Fibroblast of upper back skin (primary cell): ENCODE data around the gene POMC.
"Not testable (repeated sequence)": the region's sequence is repeated elsewhere in the genome, so short reads cannot be mapped to it uniquely, and the experiment has no call there.

ENCODE experiments used
- DNase-seq: peaks from one replicate; pipeline ENCODE4 v3.0.0-alpha.2; 2013

The POMC gene

GRCh38 chr2:25168256-25169072 lies at the start of gene POMC:
POMC (minus strand) TSS chr2:25168580; CDS start chr2:25164772, 3,808 bp downstream.
- DNase-seq: peak; percentile 23

DNA sequence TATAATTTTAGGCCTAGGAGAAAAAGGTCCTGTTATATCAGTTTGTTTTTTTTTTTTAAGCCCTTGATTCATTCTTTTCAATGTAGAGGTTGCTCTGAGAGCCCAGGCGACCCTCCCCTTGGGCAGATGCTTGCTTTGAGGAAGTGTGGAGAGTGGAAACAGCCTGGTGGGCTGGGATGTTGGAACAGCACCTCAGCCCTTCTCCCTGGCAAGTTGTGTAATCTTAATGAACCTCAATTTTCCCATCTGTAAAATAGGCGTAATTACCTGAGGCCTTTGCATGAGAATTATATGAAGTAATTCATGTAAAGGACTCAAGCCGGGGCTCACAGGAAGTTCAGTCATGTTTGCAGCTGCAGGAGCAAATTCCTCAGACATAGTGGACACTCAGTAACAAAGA lies 49.7 kb upstream of the POMC start:
- DNase-seq: no peak

DNA sequence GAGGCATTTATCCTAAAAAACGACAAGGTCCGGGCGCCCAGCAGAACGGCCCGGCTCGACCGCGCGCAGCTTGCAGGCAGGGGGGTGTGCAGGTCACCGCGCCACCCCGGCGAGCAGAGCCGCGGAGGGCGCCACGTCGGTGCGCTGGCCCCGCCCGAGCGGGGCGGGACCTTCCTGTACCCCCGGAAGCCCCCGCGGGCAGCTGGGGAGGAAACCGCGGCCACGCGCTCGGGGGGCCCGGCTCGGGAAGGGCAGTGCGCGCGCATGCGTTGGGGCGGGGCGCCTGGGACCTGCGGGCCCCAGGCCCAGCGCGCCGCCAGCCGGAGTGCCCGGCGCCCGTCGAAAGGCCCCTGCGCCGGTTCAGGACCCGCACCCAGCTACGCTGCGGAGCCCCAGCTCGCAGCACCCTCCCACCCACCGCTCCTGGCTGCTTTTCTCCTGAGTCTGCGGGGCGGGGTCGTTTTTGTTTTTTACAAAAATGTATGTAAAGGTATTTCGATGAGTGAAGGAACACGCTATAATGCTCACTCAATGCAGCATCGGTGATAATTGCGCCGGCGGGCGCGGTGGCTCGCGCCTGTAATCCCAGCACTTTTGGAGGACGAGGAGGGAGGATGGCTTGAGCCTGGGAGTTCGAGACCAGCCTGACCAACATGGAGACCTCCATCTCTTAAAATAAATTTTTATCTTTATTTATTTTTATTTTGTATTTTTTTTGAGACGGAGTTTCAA lies 47.7 kb upstream of the POMC start:
- DNase-seq: peak; percentile 80

- DNase-seq: no peak
These were observed 46.9 kb upstream of the POMC start for GRCh38 chr2:25215232-25215631.

- no peak for DNase-seq
These were observed 44.8 kb upstream of the POMC start for GRCh38 chr2:25213229-25213628.

DNA sequence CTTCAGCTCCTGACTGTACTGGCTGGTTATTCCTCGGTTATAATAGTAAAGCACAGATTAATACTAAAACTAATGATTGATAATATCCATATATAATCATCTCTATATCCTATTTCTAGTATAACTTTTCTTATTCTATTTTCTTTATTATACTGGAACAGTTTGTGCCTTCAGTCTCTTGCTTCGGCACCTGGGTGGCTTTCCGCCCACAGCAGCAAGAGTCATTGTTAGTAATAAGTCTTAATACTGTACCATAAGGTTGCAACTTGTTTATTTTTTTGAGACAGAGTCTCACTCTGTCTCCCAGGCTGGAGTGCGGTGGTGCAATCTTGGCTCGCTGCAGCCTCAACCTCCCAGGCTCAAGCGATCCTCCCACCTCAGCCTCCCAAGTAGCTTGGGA lies 42.5 kb upstream of the POMC start:
- DNase-seq: not testable (repeated sequence)

- DNase-seq: no peak
These were observed 38.7 kb upstream of the POMC start for GRCh38 chr2:25207078-25207545.

DNA sequence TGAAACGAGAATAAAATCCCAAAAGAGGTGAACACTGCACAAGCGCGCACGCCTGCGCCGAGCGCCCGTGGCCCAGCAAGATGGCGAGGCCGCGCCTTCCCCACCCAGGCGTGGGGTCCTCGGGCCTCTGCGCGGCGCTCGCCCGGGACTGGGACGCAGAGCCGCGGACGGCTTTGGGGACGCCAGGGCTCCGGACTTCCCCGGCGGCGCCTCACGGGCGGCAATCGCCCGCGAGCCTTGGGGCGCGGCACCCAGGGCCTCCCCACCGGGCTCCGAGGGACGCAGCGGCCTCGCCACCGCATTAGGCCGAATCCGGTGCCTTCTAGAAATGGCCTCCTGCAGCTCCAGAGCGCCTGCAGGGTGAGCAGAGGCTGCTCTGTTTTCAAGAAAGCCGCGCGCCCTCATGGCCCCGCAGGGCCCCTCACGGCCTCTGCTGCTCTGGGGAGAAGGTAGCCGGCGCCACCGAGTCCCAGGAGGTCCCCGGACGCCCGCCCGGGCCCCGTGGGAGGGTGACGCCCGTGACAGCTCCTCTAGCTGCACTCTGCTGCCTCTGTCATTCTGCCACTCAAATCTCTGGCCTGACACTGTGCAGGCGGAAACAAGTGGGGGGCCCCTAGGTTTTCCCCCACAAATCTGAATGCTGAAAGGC lies 35.9 kb upstream of the POMC start:
- DNase-seq: no peak

DNA sequence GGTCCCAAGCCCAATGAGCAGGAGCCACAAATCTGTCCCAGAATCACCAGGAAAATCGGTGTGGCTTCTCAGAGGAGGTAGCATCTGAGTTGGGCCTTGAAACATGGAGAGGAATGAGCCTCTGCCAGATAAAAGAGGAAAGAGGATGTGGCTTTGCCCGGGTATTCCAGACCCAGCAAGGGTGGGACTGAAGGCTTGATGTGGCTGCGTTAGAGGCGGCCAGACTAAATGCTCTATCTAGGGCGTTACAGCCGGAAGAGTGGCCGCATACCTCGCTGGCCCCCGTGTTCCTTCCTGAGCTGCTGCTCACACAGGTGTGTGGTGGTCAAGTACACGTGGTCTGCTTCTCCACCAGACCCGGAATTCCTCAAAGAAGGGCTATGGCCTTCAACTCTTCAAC lies 33.9 kb upstream of the POMC start:
- DNase-seq: no peak

GRCh38 chr2:25201794-25202193 lies 33.4 kb upstream of the POMC start:
- DNase-seq: no peak

DNA sequence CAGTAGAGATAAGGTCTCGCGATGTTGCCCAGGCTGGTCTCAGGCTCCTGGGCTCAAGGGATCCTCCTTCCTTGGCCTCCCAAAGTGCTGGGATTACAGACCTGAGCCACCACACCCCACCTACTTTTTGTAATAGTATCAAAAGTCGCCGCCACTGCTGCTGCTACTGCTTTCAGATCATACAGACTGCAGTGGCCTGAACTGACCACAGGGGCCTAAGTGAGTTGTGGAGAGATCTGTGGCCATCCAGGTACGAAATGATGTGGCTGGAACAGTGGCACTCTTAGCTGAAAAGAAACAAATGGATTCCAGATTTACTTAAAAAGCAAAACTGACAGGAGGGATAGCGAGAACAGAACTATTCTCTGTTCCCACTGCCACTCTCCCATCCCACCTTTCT lies 32.9 kb upstream of the POMC start:
- no peak for DNase-seq

DNA sequence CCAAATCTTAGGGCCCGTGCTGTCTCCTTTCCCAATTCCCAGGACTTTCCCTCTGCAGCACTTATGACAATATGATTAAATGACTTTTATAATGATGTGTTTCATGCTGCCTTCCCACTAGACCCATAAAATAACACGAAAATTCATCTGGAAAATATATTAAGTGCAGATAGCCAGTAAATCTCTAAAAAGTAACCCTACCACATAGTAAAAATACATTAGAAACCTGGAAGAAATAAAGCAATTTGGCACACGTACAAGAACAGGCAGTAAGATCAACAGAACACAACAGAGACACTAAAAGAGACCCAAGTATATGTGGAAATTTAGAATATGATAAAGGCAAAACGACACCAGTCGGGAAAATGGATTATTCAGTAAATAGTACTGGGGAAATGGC lies 30.2 kb upstream of the POMC start:
- DNase-seq: no peak

GRCh38 chr2:25198209-25198525 lies 29.8 kb upstream of the POMC start:
- DNase-seq: no peak

GRCh38 chr2:25197336-25198208 lies 29.2 kb upstream of the POMC start:
- peak; percentile 57 for DNase-seq

GRCh38 chr2:25194576-25195122 lies 26.3 kb upstream of the POMC start:
- no peak for DNase-seq

GRCh38 chr2:25190536-25190935 lies 22.2 kb upstream of the POMC start:
- no peak for DNase-seq

DNA sequence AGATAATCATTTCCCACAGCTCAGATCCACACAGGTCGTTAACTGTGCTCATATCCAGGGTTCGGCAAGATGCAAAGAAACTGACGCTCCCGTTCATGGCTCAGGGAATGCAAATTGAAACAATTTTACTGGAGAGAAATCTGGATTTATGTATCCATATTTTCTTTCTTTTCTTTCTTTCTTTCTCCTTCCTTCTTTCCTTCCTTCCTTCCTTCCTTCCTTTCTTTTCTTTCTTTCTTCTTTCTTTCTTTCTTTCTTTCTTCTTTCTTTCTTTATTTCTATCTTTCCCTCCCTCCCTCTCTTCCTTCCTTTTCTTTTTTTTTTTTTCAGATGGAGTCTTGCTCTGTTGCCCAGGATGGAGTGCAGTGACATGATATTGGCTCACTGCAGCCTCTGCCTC lies 20.0 kb upstream of the POMC start:
- DNase-seq: no peak

DNA sequence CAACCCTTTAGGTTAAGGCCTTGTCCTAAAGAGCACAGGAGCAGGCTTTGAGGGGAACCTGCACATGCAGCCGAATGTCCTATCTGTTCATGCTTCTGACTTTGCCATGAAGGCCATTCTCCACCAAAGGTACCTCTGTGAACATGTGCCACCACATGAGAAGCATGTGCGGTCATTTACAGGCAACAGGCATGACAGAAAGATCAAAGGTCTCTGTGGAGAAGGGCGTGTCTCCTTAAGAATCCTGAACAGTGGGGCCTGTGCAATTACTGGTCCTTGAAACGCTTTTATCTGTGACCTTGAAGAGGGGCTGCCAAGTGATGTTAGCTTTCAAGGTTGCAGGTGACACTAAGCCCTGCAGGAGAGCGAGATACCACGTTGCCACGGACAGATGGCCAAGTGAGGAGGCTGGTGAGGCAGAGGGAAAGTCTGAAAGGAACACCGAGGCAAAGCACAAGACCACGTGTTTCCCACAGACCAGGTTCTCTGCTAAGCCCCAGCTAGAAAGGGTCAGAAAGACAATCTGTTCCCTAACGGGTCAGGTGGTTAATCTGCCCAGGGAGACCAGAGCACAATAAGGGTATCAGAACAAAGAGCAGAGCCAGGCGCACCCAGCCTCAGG lies 19.5 kb upstream of the POMC start:
- no peak for DNase-seq

GRCh38 chr2:25184254-25184653 lies 15.9 kb upstream of the POMC start:
- DNase-seq: no peak

GRCh38 chr2:25178976-25179375 lies 10.6 kb upstream of the POMC start:
- no peak for DNase-seq

DNA sequence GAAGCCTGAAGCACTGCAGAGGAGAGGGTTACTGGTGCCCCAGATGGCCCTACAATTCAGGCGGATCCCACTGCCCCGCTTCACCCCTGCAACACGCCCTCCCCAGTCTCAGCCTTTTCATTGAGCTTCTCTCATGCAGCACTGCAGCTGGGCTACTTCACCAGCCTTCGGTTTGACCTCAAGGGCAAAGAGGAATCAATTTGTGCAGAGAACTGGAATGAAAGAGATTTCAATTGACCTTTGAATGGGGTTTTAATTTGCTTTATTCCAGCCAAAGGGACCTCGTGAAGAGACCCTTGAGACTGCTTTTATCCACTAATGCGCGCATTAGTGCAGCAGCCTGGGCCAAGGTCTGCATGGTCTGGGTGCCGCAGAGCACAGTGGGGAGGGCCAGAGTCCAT lies 8.8 kb upstream of the POMC start:
- no peak for DNase-seq

DNA sequence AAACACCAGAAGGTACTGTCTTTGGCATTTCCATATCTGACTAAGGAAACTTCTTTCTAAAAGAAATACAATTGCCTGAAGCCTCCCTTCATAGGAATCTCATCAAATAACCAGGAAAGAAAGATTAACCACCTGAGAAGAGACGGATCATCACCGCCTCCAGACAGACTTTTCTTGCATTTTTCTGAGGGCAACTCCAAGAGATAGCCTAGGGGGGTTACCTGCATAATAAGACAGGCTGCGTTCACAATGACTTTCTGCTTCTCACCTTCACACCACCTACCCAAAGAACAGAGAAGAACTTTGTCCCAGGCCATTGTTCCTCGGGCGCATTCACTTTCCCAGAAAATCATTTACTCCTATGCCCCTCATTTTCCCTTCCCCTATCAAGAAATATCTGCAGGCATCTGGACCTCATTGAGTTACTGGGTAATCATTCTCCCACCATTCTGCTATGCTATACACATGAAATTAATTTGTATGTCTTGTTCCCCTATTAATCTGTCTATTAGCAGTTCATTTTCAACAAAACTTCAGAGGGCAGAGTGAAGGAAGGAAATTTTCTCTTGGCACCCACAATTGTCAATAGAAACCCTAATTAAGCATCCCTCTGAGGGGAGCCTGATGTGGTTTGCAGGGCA lies 8.3 kb upstream of the POMC start:
- no peak for DNase-seq
